NB4 (cell line): Measurements from ENCODE around the gene OR1F1.

ENCODE experiments used
- CTCF ChIP-seq: IDR thresholded peaks from one replicate; pipeline ENCODE4 v1.5.1; 2012; ENCODE audit warnings: low read depth, low read length
- MAX ChIP-seq: IDR thresholded peaks from 2 replicates; pipeline ENCODE4 v1.6.1; 2011; ENCODE audit warnings: low read depth, low read length
- MYC ChIP-seq: IDR thresholded peaks from 2 replicates; pipeline ENCODE4 v1.6.1; 2011; ENCODE audit warnings: low read depth, low read length
- POLR2A ChIP-seq: IDR thresholded peaks from 2 replicates; pipeline ENCODE4 v1.6.1; 2011; ENCODE audit warnings: mild to moderate bottlenecking; ENCODE audit not compliant: insufficient read length; ENCODE audit errors: extremely low read depth

GRCh38 chr16:3241761-3242160, 53.8 kb downstream of the OR1F1 start:
- TF ChIP-seq CTCF (no peak), POLR2A (no peak), MYC (no peak), MAX (no peak)
